HG03060 (cell line): ENCODE measurements around the gene CCDC83.

Experiments
- ATAC-seq: cut with Tn5 transposase; IDR thresholded peaks from one replicate; pipeline ENCODE4 v1.9.1; 2021; ENCODE audit warnings: low read depth, moderate number of reproducible peaks; ENCODE audit not compliant: unreplicated experiment

The CCDC83 gene

DNA sequence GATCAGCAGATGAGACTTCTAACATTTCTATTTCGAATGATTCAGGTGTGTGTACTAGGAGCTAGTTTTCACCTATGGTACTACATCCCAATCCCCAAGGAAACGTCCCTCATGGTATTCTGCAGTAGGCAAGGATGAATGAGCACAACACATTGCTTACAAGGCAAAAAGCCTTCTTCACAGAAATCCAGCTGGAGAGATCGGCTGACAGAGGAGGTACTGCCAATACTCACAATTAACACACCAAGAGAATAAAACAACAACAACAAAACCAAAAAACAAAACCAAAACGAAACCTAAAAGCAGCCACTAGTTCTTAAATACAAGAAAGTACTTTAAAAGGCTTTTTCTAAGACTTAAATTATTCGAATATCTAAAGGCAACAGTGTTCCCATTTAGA lies 112.3 kb downstream of the CCDC83 start:
- ATAC-seq: no peak
